Skeletal muscle satellite cell (primary cell): ENCODE data around the gene PRPF19.

Experiments used
- H3K27me3 ChIP-seq: 2 replicates; pipeline ENCODE4 v1.7.0; 2013; ENCODE audit warnings: low read length; ENCODE audit not compliant: control insufficient read depth, insufficient read depth
- H3K36me3 ChIP-seq: 2 replicates; pipeline ENCODE4 v1.7.0; 2013; ENCODE audit warnings: mild to moderate bottlenecking, control low read depth, low read length; ENCODE audit not compliant: insufficient read depth
- H3K4me1 ChIP-seq: 2 replicates; pipeline ENCODE4 v1.7.0; 2013; ENCODE audit warnings: low read length; ENCODE audit not compliant: control insufficient read depth, insufficient read depth
- H3K4me2 ChIP-seq: 2 replicates; pipeline ENCODE4 v1.7.0; 2013; ENCODE audit warnings: mild to moderate bottlenecking, low read length
- H3K4me3 ChIP-seq: 2 replicates; pipeline ENCODE4 v1.7.0; 2013; ENCODE audit warnings: low read length
- H3K9ac ChIP-seq: 2 replicates; pipeline ENCODE4 v1.7.0; 2013; ENCODE audit warnings: mild to moderate bottlenecking, low read depth, low read length, moderate library complexity
- H3K9me3 ChIP-seq: replicated peaks from 2 replicates; pipeline ENCODE4 v1.7.0; 2013; ENCODE audit warnings: mild to moderate bottlenecking, control low read depth, low read length

PRPF19 gene

DNA sequence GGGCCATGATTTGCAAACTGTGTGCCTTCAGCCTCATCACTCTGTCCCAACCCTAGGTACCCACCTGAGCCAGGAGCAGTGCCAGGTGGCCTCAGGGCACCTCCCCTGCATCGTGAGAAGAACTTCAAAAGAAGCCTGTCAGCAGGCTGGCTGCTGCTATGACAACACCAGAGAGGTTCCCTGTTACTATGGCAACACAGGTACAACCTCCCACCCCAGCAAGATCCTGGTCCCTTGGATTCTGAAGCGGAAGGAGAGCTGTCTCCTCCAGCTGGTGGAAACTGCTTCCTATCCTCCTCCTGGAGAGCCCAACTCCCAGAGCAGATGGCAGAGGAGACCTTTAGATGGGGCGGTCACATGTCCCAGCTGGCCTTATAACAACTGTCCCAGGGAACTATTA lies 36.1 kb downstream of the PRPF19 start:
- Histone ChIP-seq H3K27me3 (no peaks in the 10 kb centered on the region), H3K9me3 (no peaks in the 10 kb centered on the region), H3K9ac (no peak overlapping the region), H3K36me3 (no peaks in the 10 kb centered on the region), H3K4me1 (peaks cover 25% of the 10 kb centered on the region), H3K4me3 (no peak overlapping the region), H3K4me2 (no peak overlapping the region)

DNA sequence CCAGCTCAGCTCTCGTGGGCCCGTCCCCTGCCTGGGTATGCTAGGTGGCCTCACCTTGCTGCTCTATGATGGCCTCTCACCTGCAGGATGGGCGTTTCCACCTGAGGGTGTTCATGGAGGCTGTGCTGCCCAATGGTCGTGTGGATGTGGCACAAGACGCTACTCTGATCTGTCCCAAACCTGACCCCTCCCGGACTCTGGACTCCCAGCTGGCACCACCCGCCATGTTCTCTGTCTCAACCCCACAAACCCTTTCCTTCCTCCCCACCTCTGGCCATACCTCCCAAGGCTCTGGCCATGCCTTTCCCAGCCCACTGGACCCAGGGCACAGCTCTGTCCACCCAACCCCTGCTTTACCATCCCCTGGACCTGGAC lies 36.9 kb downstream of the PRPF19 start:
- H3K4me1 ChIP-seq = peaks cover 25% of the 10 kb centered on the region
- peaks cover 3% of the 10 kb centered on the region for H3K27me3 ChIP-seq
- H3K9ac ChIP-seq = no peak overlapping the region
- H3K9me3 ChIP-seq = no peaks in the 10 kb centered on the region
- no peak overlapping the region for H3K4me2 ChIP-seq
- H3K36me3 ChIP-seq = no peaks in the 10 kb centered on the region
- no peak overlapping the region for H3K4me3 ChIP-seq

DNA sequence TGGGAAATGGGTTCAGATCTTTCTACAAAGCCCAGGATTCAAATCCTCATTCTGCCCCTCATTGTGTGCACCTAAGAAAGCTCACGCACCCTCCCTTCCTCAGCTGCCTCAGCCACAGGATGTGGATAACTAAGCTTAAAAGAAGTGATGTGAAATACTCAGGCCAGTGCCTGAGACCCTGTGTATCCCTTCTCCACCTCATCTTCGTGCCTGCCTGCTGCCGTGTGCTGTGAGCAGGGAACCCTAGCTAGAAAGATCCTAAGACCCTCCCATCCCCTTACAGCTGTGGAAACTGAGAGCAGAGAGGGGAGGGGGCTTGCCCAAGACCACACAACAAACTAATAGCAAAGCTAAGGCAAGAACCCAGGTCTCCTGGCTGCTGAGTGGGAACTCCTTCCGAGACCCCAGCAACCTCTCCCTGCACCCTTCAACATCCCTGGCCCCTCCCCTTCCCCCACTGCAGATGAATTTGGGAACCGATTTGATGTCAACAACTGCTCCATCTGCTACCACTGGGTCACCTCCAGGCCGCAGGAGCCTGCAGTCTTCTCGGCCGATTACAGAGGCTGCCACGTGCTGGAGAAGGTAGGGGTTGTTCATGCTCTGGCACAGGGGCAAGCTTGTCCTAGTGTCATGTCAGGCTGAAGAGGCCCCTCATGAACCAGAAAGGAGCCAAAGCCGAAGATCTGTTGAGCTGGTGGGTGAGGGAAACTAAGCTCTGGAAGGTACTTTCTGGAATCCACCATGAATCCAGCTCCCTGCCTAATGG lies 37.5 kb downstream of the PRPF19 start:
- Histone ChIP-seq H3K4me3 (no peak overlapping the region), H3K9me3 (no peaks in the 10 kb centered on the region)

DNA sequence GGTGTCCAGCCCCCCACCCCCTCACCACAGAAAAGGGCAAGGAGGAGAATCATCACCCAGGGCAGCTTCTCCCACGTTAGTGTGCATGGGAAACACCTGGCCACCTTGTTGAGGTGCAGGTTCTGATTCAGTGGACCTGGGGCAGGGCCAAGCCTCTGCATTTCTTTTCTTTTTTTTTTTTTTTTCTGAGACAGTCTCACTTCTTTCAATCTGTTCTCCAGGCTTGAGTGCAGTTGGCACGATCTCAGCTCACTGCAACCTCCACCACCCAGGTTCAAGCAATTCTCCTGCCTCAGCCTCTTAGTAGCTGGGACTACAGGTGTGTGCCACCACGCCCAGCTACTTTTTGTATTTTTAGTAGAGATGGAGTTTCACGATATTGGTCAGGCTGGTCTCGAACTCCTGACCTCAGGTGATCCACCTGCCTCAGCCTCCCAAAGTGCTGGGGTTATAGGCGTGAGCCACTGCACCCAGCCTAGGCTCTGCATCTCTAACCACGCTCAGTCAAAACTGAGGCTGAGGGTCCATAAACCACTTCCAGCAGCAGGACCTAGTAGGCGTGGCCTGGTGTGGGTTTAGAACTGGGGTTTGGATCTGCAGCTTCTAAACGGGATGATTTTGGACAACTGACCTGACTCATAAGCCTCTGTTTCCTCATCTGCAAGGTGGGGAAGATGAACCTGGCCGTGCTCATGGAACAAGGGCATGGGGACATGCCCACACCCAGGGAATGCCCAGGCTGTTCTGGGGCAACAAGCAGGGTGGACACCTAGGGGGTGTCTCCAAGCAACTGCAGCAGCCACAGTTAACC lies 38.3 kb downstream of the PRPF19 start:
- Histone ChIP-seq H3K27me3 (peaks cover 10% of the 10 kb centered on the region), H3K4me3 (no peak overlapping the region), H3K4me1 (peaks cover 21% of the 10 kb centered on the region), H3K36me3 (no peaks in the 10 kb centered on the region), H3K4me2 (no peak overlapping the region), H3K9me3 (no peaks in the 10 kb centered on the region), H3K9ac (no peak overlapping the region)

More for the DNA sequence above, 37.5 kb downstream of the PRPF19 start:
- Histone ChIP-seq H3K27me3 (peaks cover 6% of the 10 kb centered on the region), H3K36me3 (no peaks in the 10 kb centered on the region), H3K4me1 (peaks cover 25% of the 10 kb centered on the region), H3K4me2 (no peak overlapping the region), H3K9ac (no peak overlapping the region)

DNA sequence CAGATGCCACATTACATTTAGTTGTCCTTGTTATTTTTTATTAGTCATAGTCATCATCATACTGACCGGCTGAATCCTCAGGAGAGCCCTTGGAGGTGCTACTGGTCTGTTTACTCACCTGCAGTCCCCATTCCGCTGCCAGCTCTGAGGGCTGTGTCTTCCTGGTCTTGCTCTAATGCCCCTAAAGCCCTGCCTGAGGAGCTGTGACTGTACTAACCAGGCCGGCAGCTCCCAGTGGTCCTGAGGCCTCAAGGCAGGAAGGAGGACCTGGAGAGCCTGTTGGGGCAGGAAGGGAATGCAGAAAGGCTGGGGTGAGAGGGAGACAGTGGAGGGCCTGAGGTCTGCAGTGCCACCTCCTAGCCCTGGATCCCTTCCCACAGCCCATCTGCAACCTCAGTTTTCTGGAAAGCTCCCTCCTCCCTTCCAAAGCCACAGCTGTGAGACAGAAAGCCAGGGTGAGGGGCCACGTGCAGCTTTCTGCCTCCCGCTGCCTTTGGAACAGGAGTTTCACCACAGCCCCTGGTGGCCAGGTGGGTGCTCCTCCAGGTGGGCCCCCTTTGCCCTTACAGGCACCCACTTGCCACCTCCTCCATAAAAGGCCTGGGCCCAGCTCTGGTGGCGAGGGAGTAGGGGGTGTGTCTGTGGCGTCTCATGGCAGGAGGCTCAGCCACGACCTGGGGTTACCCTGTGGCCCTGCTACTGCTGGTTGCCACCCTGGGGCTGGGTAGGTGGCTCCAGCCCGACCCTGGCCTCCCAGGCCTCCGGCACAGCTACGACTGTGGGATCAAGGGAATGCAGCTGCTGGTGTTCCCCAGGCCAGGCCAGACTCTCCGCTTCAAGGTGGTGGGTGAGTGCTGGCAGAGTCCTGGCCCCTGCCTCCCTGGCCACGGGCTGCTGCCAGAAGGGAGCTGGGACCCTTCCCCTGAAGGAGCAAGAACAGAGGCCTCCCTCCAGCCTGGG lies 39.2 kb downstream of the PRPF19 start, which contains the start of gene ZP1:
ZP1 (plus strand) TSS at position 632 of the 960 bp plus-strand sequence; CDS start at position 652, 20 bp downstream.
- peaks cover 10% of the 10 kb centered on the region for H3K27me3 ChIP-seq

DNA sequence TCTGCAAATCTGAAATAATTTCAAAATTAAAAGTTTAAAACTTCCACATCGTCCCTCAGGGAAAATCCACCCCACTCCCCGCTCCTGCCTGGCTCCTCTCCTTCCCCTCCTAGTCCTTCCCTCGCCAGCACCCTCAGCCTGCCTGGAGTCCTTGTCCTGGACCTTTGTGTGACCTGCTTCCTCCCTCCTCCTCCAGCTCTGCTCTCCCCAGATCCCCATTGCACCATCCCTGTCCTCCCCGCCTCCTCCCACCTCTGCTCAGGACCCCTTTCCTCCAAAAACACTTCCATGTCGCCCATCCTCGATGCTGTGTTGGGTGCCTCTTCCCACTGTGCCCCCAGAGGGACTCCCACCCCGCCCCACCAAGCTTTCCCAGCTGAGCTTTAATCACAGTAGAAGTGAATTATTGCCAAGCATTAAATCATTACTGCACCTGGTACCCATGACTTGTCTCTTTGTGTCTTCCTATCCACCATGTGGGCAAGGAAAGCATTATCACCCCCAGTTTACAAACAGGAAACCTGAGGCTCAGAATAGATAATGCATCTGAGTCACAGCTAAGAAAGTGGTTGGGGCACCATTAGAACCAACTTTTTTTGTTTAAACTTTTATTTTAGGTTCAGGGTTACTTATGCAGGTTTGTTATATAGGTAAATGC lies 41.4 kb downstream of the PRPF19 start:
- no peaks in the 10 kb centered on the region for H3K36me3 ChIP-seq
- no peaks in the 10 kb centered on the region for H3K9me3 ChIP-seq
- H3K4me3 ChIP-seq = no peak overlapping the region
- H3K9ac ChIP-seq = no peak overlapping the region
- H3K4me1 ChIP-seq = peaks cover 6% of the 10 kb centered on the region
- no peak overlapping the region for H3K4me2 ChIP-seq
- H3K27me3 ChIP-seq = peaks cover 10% of the 10 kb centered on the region

More for the DNA sequence above, 39.2 kb downstream of the PRPF19 start, which contains the start of gene ZP1:
- Histone ChIP-seq H3K4me2 (no peak within 1 kb of the TSS), H3K9ac (no peak within 1 kb of the TSS), H3K4me1 (peaks cover 14% of the 10 kb centered on the region), H3K9me3 (no peaks in the 10 kb centered on the region), H3K4me3 (no peak within 1 kb of the TSS), H3K36me3 (no peaks in the 10 kb centered on the region)

DNA sequence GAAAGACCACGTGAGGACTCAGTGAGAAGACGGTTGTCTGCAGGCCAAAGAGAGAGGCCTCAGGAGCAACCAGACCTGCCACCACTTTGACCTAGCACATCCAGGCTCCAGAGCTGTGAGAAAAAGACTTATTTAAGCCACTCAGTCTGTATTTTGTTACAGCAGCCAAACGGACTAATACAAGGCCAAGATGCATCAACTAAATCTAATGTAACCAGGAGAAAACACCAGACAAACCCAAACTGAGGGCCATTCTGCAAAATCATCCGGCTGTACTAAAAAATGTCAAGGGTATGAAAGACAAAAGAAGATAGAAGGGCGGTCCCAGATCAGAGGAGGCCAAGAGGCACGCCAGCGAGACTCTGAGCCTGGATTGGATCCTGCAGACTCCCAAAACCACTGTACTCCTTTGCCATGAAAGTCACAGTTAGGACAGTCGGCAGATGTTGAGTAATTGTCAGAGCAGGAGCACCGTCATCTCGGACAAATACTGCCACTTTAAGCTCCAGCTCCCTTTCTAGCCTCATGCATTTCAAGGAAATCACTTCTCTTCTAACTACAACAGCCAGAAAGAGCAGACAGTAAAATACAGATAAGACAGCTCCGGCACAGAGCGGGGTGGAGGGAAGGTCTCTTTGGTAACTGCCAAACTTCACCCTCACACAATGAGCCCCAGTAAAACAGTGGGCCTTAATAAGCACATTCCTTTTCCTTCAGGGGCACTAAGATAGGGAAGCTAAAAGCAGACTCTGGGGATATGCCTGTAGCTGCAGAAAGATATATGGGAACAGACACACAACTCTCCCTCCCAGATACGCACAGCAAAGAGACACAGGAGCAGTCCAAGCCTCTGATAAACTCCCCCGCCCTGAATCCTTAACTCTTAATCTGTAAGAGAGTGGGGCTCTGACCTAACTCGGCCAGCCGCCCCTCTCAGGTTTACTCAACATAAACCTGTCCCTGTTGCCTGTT lies 42.5 kb downstream of the PRPF19 start:
- Histone ChIP-seq H3K9me3 (no peaks in the 10 kb centered on the region), H3K4me2 (no peak overlapping the region), H3K36me3 (no peaks in the 10 kb centered on the region), H3K4me3 (no peak overlapping the region), H3K27me3 (peaks cover 10% of the 10 kb centered on the region), H3K4me1 (peaks cover 7% of the 10 kb centered on the region), H3K9ac (no peak overlapping the region)

DNA sequence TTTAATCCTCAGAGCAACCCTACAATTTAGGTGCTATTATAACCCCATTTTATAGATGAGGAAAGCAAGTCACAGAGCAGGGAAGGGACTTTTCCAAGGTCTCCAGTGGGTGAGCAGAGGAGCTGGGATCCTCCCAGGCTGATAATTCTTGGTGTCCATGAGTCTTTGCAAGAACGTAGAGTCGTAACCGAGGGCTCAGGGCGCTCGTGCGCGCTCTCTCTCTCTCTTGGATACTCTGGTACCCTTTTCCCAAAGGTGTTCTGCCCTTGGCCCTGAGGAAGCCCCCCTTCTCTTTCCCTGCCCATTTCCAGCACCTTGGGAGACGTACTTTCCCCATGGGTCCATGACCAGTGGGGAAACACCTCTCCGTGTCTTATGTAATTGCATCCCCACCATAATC lies 44.2 kb downstream of the PRPF19 start:
- Histone ChIP-seq H3K9me3 (no peaks in the 10 kb centered on the region), H3K4me2 (no peak overlapping the region), H3K36me3 (no peaks in the 10 kb centered on the region), H3K4me3 (no peak overlapping the region), H3K27me3 (peaks cover 10% of the 10 kb centered on the region), H3K9ac (no peak overlapping the region), H3K4me1 (peaks cover 21% of the 10 kb centered on the region)

DNA sequence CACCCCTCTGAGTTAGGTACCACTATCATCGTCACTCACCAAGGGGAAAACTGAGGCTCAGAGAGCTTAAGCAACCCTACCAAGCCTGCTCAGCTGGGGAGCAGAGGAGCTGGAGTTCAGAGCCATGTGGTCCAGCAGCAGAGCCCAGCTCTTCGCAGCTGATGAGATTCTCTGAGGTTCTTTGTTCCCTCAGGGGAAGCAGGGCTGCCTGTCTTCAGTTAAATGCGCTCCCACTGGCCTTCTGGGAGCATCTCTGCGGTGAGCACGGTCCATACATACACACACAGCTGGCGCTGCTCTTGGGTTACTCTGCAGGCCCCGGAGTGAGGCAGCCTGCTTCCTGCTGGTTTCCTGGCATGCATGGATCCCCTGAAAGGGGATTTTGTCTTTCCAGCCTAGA lies 45.4 kb downstream of the PRPF19 start:
- no peak overlapping the region for H3K9ac ChIP-seq

More for the DNA sequence above, 45.4 kb downstream of the PRPF19 start:
- no peak overlapping the region for H3K4me3 ChIP-seq
- peaks cover 15% of the 10 kb centered on the region for H3K4me1 ChIP-seq
- H3K36me3 ChIP-seq = no peaks in the 10 kb centered on the region
- peaks cover 10% of the 10 kb centered on the region for H3K27me3 ChIP-seq
- H3K4me2 ChIP-seq = no peak overlapping the region
- no peaks in the 10 kb centered on the region for H3K9me3 ChIP-seq
